ENCODE results near the gene ADGRL1. TPM values are rescaled to one million over a fixed set of nuclear protein-coding genes. Genes with fewer than 3 reads are reported as not detected.
A peak's percentile ranks its signal among the peaks of the same experiment; 100 is the strongest.

The ADGRL1 gene
- total and polyA plus RNA-seq, 10 of the 15 experiments (the other 5 are each of a cell fraction or from before 2014, with no cell fraction given): 0.05 to 4.8 (median 0.71) TPM

GRCh38 chr19:14127929-14128509 is 78.0 kb downstream of the ADGRL1 start (continued):
- TF ChIP-seq ETV6 (conservative IDR thresholded peaks at IDR 0.05 in 1 of 2, IDR thresholded peaks at IDR 0.05 in 1 of 2; ENCODE audit: borderline replicate concordance in 1 of 2, low read depth in 1 of 2) (0 out of 4 replicates have a peak, but pooled peaks of 1 of the 2 experiments have one; percentile 11), SREBF2 (IDR thresholded peaks at IDR 0.05; ENCODE audit: low read length) (no peak), SMAD1 (IDR thresholded peaks at IDR 0.05; ENCODE audit: low read depth, partially characterized antibody) (no peak), IKZF2 (IDR thresholded peaks at IDR 0.05) (peak in 1 of 2 experiments; percentile 14; a peak in 1 of 4 replicates), EED (IDR thresholded peaks at IDR 0.05; ENCODE audit: low read depth) (peak; percentile 76)

GRCh38 chr19:14127176-14127575 is 78.8 kb downstream of the ADGRL1 start:
- no peak overlapping the region for H2AFZ ChIP-seq (ENCODE audit: control insufficient read depth, low read depth, low read length)
- FAIRE-seq (no peak), ATAC-seq (no peak), DNase-seq (ENCODE audit: low read depth, low spot score) (no peak)
- POLR2A ChIA-PET: no interaction called here
- no peaks in the 10 kb centered on the region for H3K27me3 ChIP-seq (replicated peaks in 1 of 2; ENCODE audit: control insufficient read depth in 2 of 2, insufficient read depth in 2 of 2, low read length in 1 of 2)
- H3K27ac ChIP-seq (ENCODE audit: control insufficient read depth, insufficient read depth): peak overlapping the region; percentile 41
- no peak overlapping the region for H3K9ac ChIP-seq (ENCODE audit: control insufficient read depth, insufficient read depth, low read length)
- H3K9me3 ChIP-seq (replicated peaks; ENCODE audit: control insufficient read depth, insufficient read depth, low read length): no peaks in the 10 kb centered on the region
- H3K4me1 ChIP-seq (ENCODE audit: control insufficient read depth, insufficient read depth, low read length): peaks cover 22% of the 10 kb centered on the region
- no peaks in the 10 kb centered on the region for H4K20me1 ChIP-seq (ENCODE audit: control insufficient read depth, insufficient read depth)
- in situ Hi-C loops (cut with MboI): no loop called here
- peaks cover 2% of the 10 kb centered on the region for H3K79me2 ChIP-seq (ENCODE audit: control insufficient read depth, insufficient read depth, low read length)
- intact Hi-C loops (cut with micrococcal nuclease; ENCODE audit: unreplicated experiment): no loop called here
- peaks cover 0 to 12% of the 10 kb centered on the region in 2 experiments; a peak in 1 of 4 replicates for H3K36me3 ChIP-seq (ENCODE audit: control insufficient read depth in 2 of 2, insufficient read depth in 2 of 2, low read length in 1 of 2)
- H3K4me2 ChIP-seq (ENCODE audit: control insufficient read depth, insufficient read depth): no peak overlapping the region
- no peak overlapping the region for H3K4me3 ChIP-seq
- CTCF ChIA-PET: interaction anchor here (3.0 kb wide), 1 partner anchor 10 kb away, joined by 21 read pairs; the partner anchor contains the start of gene ASF1B
- WGBS (ENCODE audit: insufficient coverage, insufficient replicate concordance, low lambda C conversion rate, missing lambda C conversion rate): 95% methylated on average over 8 of the region's 8 CpGs
- SMC1A ChIA-PET (ENCODE audit: uncharacterized antibody, unreplicated experiment): no interaction called here
- RAD21 ChIA-PET (ENCODE audit: unreplicated experiment): interaction anchor here (2.0 kb wide), 1 partner anchor 10 kb away, joined by 5 read pairs; the partner anchor contains the start of gene ASF1B
- no TSS peak for BruUV-seq (replicated peaks)
- TF ChIP-seq BCL3 (IDR thresholded peaks at IDR 0.05; ENCODE audit: borderline replicate concordance, insufficient read depth, low read depth, low read length, poor library complexity, severe bottlenecking): no peak
- TF ChIP-seq REST (IDR thresholded peaks at IDR 0.05; ENCODE audit: low read depth, low read length): no peak
- TF ChIP-seq USF1 (IDR thresholded peaks at IDR 0.05; ENCODE audit: borderline replicate concordance, extremely low read length, insufficient read depth, low read depth, low read length): no peak
- no peak for TF ChIP-seq STAT1 (conservative IDR thresholded peaks at IDR 0.05)
- no peak for TF ChIP-seq RB1 (IDR thresholded peaks at IDR 0.05; ENCODE audit: borderline replicate concordance)
- no peak for TF ChIP-seq ZNF217 (IDR thresholded peaks at IDR 0.05)
- TF ChIP-seq NRF1 (conservative IDR thresholded peaks at IDR 0.05; ENCODE audit: low read depth, low read length): no peak
- TF ChIP-seq HCFC1 (IDR thresholded peaks at IDR 0.05; ENCODE audit: low read length): no peak
- TF ChIP-seq TCF3 (IDR thresholded peaks at IDR 0.05; ENCODE audit: borderline replicate concordance, insufficient read depth, low read depth, low read length): no peak
- TF ChIP-seq HSF1 (IDR thresholded peaks at IDR 0.05; ENCODE audit: low read depth, low read length): no peak

All from GM12878 (cell line).